ENCODE results near the gene MACF1.

- TF ChIP-seq CTCF (IDR thresholded peaks at IDR 0.05; ENCODE audit: low read depth, low read length), result no peak
- TF ChIP-seq POLR2A (IDR thresholded peaks at IDR 0.05; ENCODE audit: extremely low read depth, insufficient read length), result no peak
Measured at GRCh38 chr1:39415553-39415952, 211.1 kb downstream of the MACF1 start.

Measured in NB4 (cell line).